ENCODE data around the gene THAP7.
"Not testable (repeated sequence)": the region's sequence is repeated elsewhere in the genome, so short reads cannot be mapped to it uniquely, and the experiment has no call there.

The THAP7 gene

GRCh38 chr22:20977019-20977418, 24.9 kb downstream of the THAP7 start:
- DNase-seq = no peak

- no peak for DNase-seq
Observed at GRCh38 chr22:20976291-20976877, 25.5 kb downstream of the THAP7 start.

GRCh38 chr22:20975541-20976290, 26.2 kb downstream of the THAP7 start:
- no peak for DNase-seq

- no peak for DNase-seq
Observed at GRCh38 chr22:20974336-20974955, 27.5 kb downstream of the THAP7 start.

GRCh38 chr22:20973634-20974286, 28.2 kb downstream of the THAP7 start:
- no peak for DNase-seq

GRCh38 chr22:20972933-20973577, 28.9 kb downstream of the THAP7 start:
- no peak for DNase-seq

- DNase-seq = not testable (repeated sequence)
Observed at GRCh38 chr22:20972014-20972694, 29.8 kb downstream of the THAP7 start.

GRCh38 chr22:20970939-20971657, 30.8 kb downstream of the THAP7 start:
- no peak for DNase-seq

GRCh38 chr22:20968281-20968977, 33.5 kb downstream of the THAP7 start:
- DNase-seq = no peak

- no peak for DNase-seq
Observed at GRCh38 chr22:20967697-20968211, 34.2 kb downstream of the THAP7 start.

- no peak for DNase-seq
Observed at GRCh38 chr22:20966883-20967696, 34.8 kb downstream of the THAP7 start, which contains the start of gene AIFM3. Gene AIFM3, plus strand, starts transcription at chr22:20967255. Its CDS starts 690 bp downstream, at chr22:20967945.

- DNase-seq = no peak
Observed at GRCh38 chr22:20965888-20966855, 35.7 kb downstream of the THAP7 start.

- DNase-seq = no peak
Observed at GRCh38 chr22:20965104-20965887, 36.6 kb downstream of the THAP7 start.

- no peak for DNase-seq
Observed at GRCh38 chr22:20964799-20965103, 37.2 kb downstream of the THAP7 start.

- DNase-seq = no peak
Observed at GRCh38 chr22:20964090-20964798, 37.7 kb downstream of the THAP7 start.

GRCh38 chr22:20963201-20964052, 38.5 kb downstream of the THAP7 start:
- no peak for DNase-seq

Measured in activated effector memory CD4-positive, alpha-beta T cell treated with Interleukin-2 at 50 U/mL for 16 hours (primary cell).